Measurements from ENCODE around the gene FANK1.

DNA sequence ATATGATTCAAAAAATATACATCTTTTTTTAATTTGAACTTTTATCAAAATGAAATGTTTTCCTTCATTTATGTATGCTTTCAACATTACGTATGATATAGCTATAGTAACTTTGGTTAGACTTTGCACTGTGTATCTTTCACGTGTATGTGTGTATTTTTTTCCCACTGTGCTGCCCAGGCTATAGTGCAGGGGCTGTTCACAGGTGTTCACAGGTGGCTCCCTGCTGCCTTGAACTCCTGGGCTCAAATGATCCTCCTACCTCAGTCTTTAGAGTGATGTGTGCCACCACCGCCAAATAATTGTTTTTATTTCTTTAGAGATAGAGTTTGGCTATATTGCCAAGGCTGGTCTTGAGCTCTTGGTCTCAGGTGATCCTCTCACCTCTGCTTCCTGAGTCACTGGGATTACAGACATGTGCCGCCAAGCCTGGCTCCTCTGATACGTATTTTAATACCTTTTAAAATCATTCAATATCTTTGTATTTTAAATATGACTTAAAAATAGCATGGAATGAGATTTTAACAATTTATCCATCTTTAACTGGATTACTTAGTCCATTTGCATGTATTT is 29.0 kb downstream of the FANK1 start:
- TF ChIP-seq RAD21 (IDR thresholded peaks at IDR 0.05; ENCODE audit: low read depth) (no peak), MAX (IDR thresholded peaks at IDR 0.05) (no peak), FOXM1 (IDR thresholded peaks at IDR 0.05; ENCODE audit: borderline replicate concordance, low read depth) (no peak), CEBPB (IDR thresholded peaks at IDR 0.05) (no peak), EGR1 (IDR thresholded peaks at IDR 0.05) (no peak), TAF1 (IDR thresholded peaks at IDR 0.05; ENCODE audit: low read depth) (no peak), EP300 (IDR thresholded peaks at IDR 0.05; ENCODE audit: borderline replicate concordance) (no peak), REST (IDR thresholded peaks at IDR 0.05; ENCODE audit: low read depth) (no peak), ZBTB7A (IDR thresholded peaks at IDR 0.05; ENCODE audit: low read depth) (no peak), CREB1 (IDR thresholded peaks at IDR 0.05; ENCODE audit: low read depth) (no peak), YY1 (IDR thresholded peaks at IDR 0.05; ENCODE audit: low read depth) (no peak)
- TF ChIP-seq, protein P1, sequence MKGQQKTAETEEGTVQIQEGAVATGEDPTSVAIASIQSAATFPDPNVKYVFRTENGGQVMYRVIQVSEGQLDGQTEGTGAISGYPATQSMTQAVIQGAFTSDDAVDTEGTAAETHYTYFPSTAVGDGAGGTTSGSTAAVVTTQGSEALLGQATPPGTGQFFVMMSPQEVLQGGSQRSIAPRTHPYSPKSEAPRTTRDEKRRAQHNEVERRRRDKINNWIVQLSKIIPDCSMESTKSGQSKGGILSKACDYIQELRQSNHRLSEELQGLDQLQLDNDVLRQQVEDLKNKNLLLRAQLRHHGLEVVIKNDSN (IDR thresholded peaks at IDR 0.05) = no peak

Data from Ishikawa (cell line).